ENCODE measurements around the gene SSTR5.
A peak's percentile ranks its signal among the peaks of the same experiment; 100 is the strongest.

SSTR5 gene

GRCh38 chr16:1040346-1040745 is 32.2 kb upstream of the SSTR5 start:
- no peaks in the 10 kb centered on the region for H3K79me2 ChIP-seq (ENCODE audit: control insufficient read depth, insufficient read depth, low read length, poor library complexity)
- H2BK12ac ChIP-seq (ENCODE audit: low read length) = no peak overlapping the region
- H3K14ac ChIP-seq (ENCODE audit: low read length) = no peak overlapping the region
- no peaks in the 10 kb centered on the region for H3K27me3 ChIP-seq (ENCODE audit: insufficient read depth, low read length)
- no peak overlapping the region for H3K4me3 ChIP-seq (ENCODE audit: low read depth, low read length)
- H3K4me2 ChIP-seq (ENCODE audit: low read length) = no peak overlapping the region
- no peak overlapping the region for H4K12ac ChIP-seq (ENCODE audit: low read depth, low read length)
- no peak overlapping the region for H4K91ac ChIP-seq (ENCODE audit: low read depth, low read length)
- H3K79me1 ChIP-seq (ENCODE audit: low read length) = no peaks in the 10 kb centered on the region
- no peak overlapping the region for H2AFZ ChIP-seq (ENCODE audit: insufficient read depth, low read length, poor library complexity)
- no peak overlapping the region for H3K18ac ChIP-seq (ENCODE audit: low read length)
- no peak overlapping the region for H2BK5ac ChIP-seq (ENCODE audit: low read depth, low read length, poor library complexity)
- no peak overlapping the region for H3K4ac ChIP-seq (ENCODE audit: low read depth, low read length)
- no peak overlapping the region for H3K9ac ChIP-seq (ENCODE audit: low read length)
- no peak overlapping the region for H2AK5ac ChIP-seq (ENCODE audit: low read length)
- H4K8ac ChIP-seq (ENCODE audit: low read depth, low read length) = no peak overlapping the region
- H3K4me1 ChIP-seq (ENCODE audit: control insufficient read depth in 1 of 2, insufficient read depth in 2 of 2, low read length in 2 of 2) = peaks cover 3 to 4% of the 10 kb centered on the region in 2 experiments
- no peaks in the 10 kb centered on the region for H3K36me3 ChIP-seq (ENCODE audit: control insufficient read depth in 1 of 2, insufficient read depth in 2 of 2, low read length in 2 of 2)
- no peak for DNase-seq
- no peak overlapping the region for H3K27ac ChIP-seq (ENCODE audit: low read depth, low read length)
- whole genome bisulfite sequencing (ENCODE audit: extremely low coverage, insufficient coverage, insufficient read length) = no CpG with 5 or more reads among the region's 29 CpGs
- peaks cover 21% of the 10 kb centered on the region for H3K9me3 ChIP-seq (ENCODE audit: insufficient read depth, low read depth, low read length)
- no peak overlapping the region for H2BK120ac ChIP-seq (ENCODE audit: insufficient read depth, low read length, poor library complexity)
- H3K23ac ChIP-seq (ENCODE audit: low read length) = no peak overlapping the region

DNA sequence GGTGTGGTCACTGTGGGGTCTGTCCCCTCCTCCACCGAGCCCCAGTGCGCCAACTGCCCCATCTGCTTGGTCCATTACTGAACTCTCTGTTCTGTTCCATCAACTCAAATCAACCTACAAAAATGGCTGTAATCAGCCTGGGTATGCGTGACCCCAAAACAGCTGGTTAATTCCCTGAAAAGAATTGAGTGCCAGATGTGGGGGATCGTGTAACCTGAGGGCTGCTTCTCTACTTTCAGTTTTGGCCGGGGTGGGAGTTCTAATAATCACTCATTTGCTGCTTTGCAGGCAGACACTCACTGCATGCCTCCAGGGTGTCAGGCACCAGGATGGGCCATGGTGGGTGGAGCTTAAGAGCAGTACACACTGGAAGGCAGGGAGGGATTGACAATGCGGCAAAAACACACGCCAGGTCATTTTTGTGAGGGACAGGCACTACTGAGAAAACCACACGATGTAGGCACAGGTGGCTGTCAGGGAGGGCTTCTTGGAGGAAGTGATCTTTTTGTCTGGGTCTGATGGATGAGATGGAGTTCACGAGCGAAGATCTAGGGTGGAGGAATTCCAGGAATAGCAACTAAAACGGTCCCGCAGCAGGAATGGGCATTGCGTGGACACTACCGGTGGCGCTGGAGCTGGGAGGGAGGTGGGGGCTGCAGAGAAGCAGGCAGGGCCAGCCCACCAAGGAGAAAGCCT is 30.4 kb upstream of the SSTR5 start:
- H3K4me2 ChIP-seq (ENCODE audit: low read length) = no peak overlapping the region
- H2BK12ac ChIP-seq (ENCODE audit: low read length) = no peak overlapping the region
- no peak overlapping the region for H4K91ac ChIP-seq (ENCODE audit: low read depth, low read length)
- peak in 1 of 2 donors; percentile 34 for DNase-seq
- H3K18ac ChIP-seq (ENCODE audit: low read length) = no peak overlapping the region
- H3K9ac ChIP-seq (ENCODE audit: low read length) = no peak overlapping the region
- H2AK5ac ChIP-seq (ENCODE audit: low read length) = no peak overlapping the region
- H3K4me1 ChIP-seq (ENCODE audit: control insufficient read depth in 1 of 2, insufficient read depth in 2 of 2, low read length in 2 of 2) = no peaks in the 10 kb centered on the region
- H3K79me1 ChIP-seq (ENCODE audit: low read length) = no peaks in the 10 kb centered on the region
- H3K36me3 ChIP-seq (ENCODE audit: control insufficient read depth in 1 of 2, insufficient read depth in 2 of 2, low read length in 2 of 2) = no peaks in the 10 kb centered on the region
- H3K23ac ChIP-seq (ENCODE audit: low read length) = no peak overlapping the region
- no peak overlapping the region for H2BK120ac ChIP-seq (ENCODE audit: insufficient read depth, low read length, poor library complexity)
- H3K4me3 ChIP-seq (ENCODE audit: low read depth, low read length) = no peak overlapping the region
- no peaks in the 10 kb centered on the region for H3K79me2 ChIP-seq (ENCODE audit: control insufficient read depth, insufficient read depth, low read length, poor library complexity)
- no peaks in the 10 kb centered on the region for H3K27me3 ChIP-seq (ENCODE audit: insufficient read depth, low read length)
- no peak overlapping the region for H2AFZ ChIP-seq (ENCODE audit: insufficient read depth, low read length, poor library complexity)
- H4K8ac ChIP-seq (ENCODE audit: low read depth, low read length) = no peak overlapping the region
- H3K27ac ChIP-seq (ENCODE audit: low read depth, low read length) = no peak overlapping the region
- H3K9me3 ChIP-seq (ENCODE audit: insufficient read depth, low read depth, low read length) = peaks cover 22% of the 10 kb centered on the region
- no peak overlapping the region for H3K4ac ChIP-seq (ENCODE audit: low read depth, low read length)
- no peak overlapping the region for H4K12ac ChIP-seq (ENCODE audit: low read depth, low read length)
- H2BK5ac ChIP-seq (ENCODE audit: low read depth, low read length, poor library complexity) = no peak overlapping the region
- WGBS (ENCODE audit: extremely low coverage, insufficient coverage, insufficient read length) = no CpG with 5 or more reads among the region's 15 CpGs
- no peak overlapping the region for H3K14ac ChIP-seq (ENCODE audit: low read length)

- Histone ChIP-seq H3K79me2 (ENCODE audit: control insufficient read depth, insufficient read depth, low read length, poor library complexity) (no peaks in the 10 kb centered on the region), H2AK5ac (ENCODE audit: low read length) (no peak overlapping the region), H3K18ac (ENCODE audit: low read length) (no peak overlapping the region), H3K79me1 (ENCODE audit: low read length) (no peaks in the 10 kb centered on the region), H3K36me3 (ENCODE audit: control insufficient read depth in 1 of 2, insufficient read depth in 2 of 2, low read length in 2 of 2) (no peaks in the 10 kb centered on the region), H4K91ac (ENCODE audit: low read depth, low read length) (no peak overlapping the region), H3K4me3 (ENCODE audit: low read depth, low read length) (no peak overlapping the region), H4K12ac (ENCODE audit: low read depth, low read length) (no peak overlapping the region), H3K14ac (ENCODE audit: low read length) (no peak overlapping the region), H3K23ac (ENCODE audit: low read length) (no peak overlapping the region), H2BK5ac (ENCODE audit: low read depth, low read length, poor library complexity) (no peak overlapping the region), H3K27me3 (ENCODE audit: insufficient read depth, low read length) (no peaks in the 10 kb centered on the region), H3K4ac (ENCODE audit: low read depth, low read length) (no peak overlapping the region), H3K4me1 (ENCODE audit: control insufficient read depth in 1 of 2, insufficient read depth in 2 of 2, low read length in 2 of 2) (no peaks in the 10 kb centered on the region), H4K8ac (ENCODE audit: low read depth, low read length) (no peak overlapping the region), H3K27ac (ENCODE audit: low read depth, low read length) (no peak overlapping the region), H3K9me3 (ENCODE audit: insufficient read depth, low read depth, low read length) (peaks cover 22% of the 10 kb centered on the region), H3K4me2 (ENCODE audit: low read length) (no peak overlapping the region), H3K9ac (ENCODE audit: low read length) (no peak overlapping the region), H2BK120ac (ENCODE audit: insufficient read depth, low read length, poor library complexity) (no peak overlapping the region), H2BK12ac (ENCODE audit: low read length) (no peak overlapping the region), H2AFZ (ENCODE audit: insufficient read depth, low read length, poor library complexity) (no peak overlapping the region)
- DNase-seq = peak; percentile 40 to 81
- no CpG with 5 or more reads among the region's 19 CpGs for WGBS (ENCODE audit: extremely low coverage, insufficient coverage, insufficient read length)
These were observed 29.7 kb upstream of the SSTR5 start for GRCh38 chr16:1042866-1043265.

- Histone ChIP-seq H3K23ac (ENCODE audit: low read length) (no peak overlapping the region), H3K14ac (ENCODE audit: low read length) (no peak overlapping the region), H3K4me2 (ENCODE audit: low read length) (no peak overlapping the region), H3K27ac (ENCODE audit: low read depth, low read length) (no peak overlapping the region), H4K91ac (ENCODE audit: low read depth, low read length) (no peak overlapping the region), H2AFZ (ENCODE audit: insufficient read depth, low read length, poor library complexity) (no peak overlapping the region), H2BK12ac (ENCODE audit: low read length) (no peak overlapping the region), H4K12ac (ENCODE audit: low read depth, low read length) (no peak overlapping the region), H2AK5ac (ENCODE audit: low read length) (no peak overlapping the region), H3K4me1 (ENCODE audit: control insufficient read depth in 1 of 2, insufficient read depth in 2 of 2, low read length in 2 of 2) (peaks cover 4 to 8% of the 10 kb centered on the region in 2 experiments), H4K8ac (ENCODE audit: low read depth, low read length) (no peak overlapping the region), H3K79me2 (ENCODE audit: control insufficient read depth, insufficient read depth, low read length, poor library complexity) (no peaks in the 10 kb centered on the region), H3K4me3 (ENCODE audit: low read depth, low read length) (no peak overlapping the region), H2BK5ac (ENCODE audit: low read depth, low read length, poor library complexity) (no peak overlapping the region), H3K9ac (ENCODE audit: low read length) (no peak overlapping the region), H3K27me3 (ENCODE audit: insufficient read depth, low read length) (no peaks in the 10 kb centered on the region), H3K4ac (ENCODE audit: low read depth, low read length) (no peak overlapping the region), H3K36me3 (ENCODE audit: control insufficient read depth in 1 of 2, insufficient read depth in 2 of 2, low read length in 2 of 2) (no peaks in the 10 kb centered on the region), H3K18ac (ENCODE audit: low read length) (no peak overlapping the region), H3K9me3 (ENCODE audit: insufficient read depth, low read depth, low read length) (peaks cover 20% of the 10 kb centered on the region), H3K79me1 (ENCODE audit: low read length) (no peaks in the 10 kb centered on the region), H2BK120ac (ENCODE audit: insufficient read depth, low read length, poor library complexity) (no peak overlapping the region)
- no peak for DNase-seq
- WGBS (ENCODE audit: extremely low coverage, insufficient coverage, insufficient read length) = no CpG with 5 or more reads among the region's 40 CpGs
These were observed 28.6 kb upstream of the SSTR5 start for GRCh38 chr16:1043881-1044451.
